Body of pancreas (tissue), 4 donors: ENCODE measurements around the gene NF2. TPM values are rescaled to one million over a fixed set of nuclear protein-coding genes. Genes with fewer than 3 reads are reported as not detected.

Source experiments
- ATAC-seq: fragments of 150-250 bp; one replicate; pipeline ENCODE4 v1.9.1; 2016
- DNase-seq, 4 donors: peaks; one replicate each; pipeline ENCODE4 v3.0.0-alpha.2; 2019
- H3K27ac ChIP-seq, 4 donors: fragments of 200-600 bp; sonication (generic); 1 replicate in 3 of 4; 2 replicates in 1 of 4; pipeline versions ENCODE4 v1.5.1 to v1.6.1; 2016 to 2019; ENCODE audit warnings: mild to moderate bottlenecking in 1 of 4, mixed read lengths in 1 of 4, moderate library complexity in 1 of 4
- H3K27me3 ChIP-seq, 2 donors: fragments of 200-600 bp; sonication (generic); one replicate each; pipeline ENCODE4 v1.6.0; 2016; ENCODE audit warnings: mild to moderate bottlenecking in 1 of 2
- H3K36me3 ChIP-seq, 2 donors: fragments of 200-600 bp; sonication (generic); replicated peaks in 1 of 2; 2 replicates each; pipeline ENCODE4 v1.5.1; 2016; ENCODE audit warnings: low read depth in 2 of 2; ENCODE audit not compliant: insufficient read depth in 1 of 2
- H3K4me1 ChIP-seq: fragments of 200-600 bp; sonication (generic); one replicate; pipeline ENCODE4 v1.6.0; 2016
- H3K4me3 ChIP-seq, 2 donors: fragments of 200-600 bp; sonication (generic); 1 replicate in 1 of 2; 2 replicates in 1 of 2; pipeline ENCODE4 v1.5.1; 2016 to 2019
- H3K9me3 ChIP-seq, 3 donors: fragments of 200-600 bp; sonication (generic); 1 replicate in 2 of 3; 2 replicates in 1 of 3; pipeline ENCODE4 v1.5.1; 2016
- POLR2A ChIP-seq, 3 donors: fragments of 450-650 bp; IDR thresholded peaks; one replicate each; pipeline ENCODE4 v1.6.1; 2016; ENCODE audit warnings: antibody characterized with exemption in 3 of 3, mild to moderate bottlenecking in 2 of 3
- WGBS, 2 donors: methylation state at CpG; one replicate each; pipeline ENCODE4 v1.1.5; 2017; 5-methylcytosine and 5-hydroxymethylcytosine counted together
- intact Hi-C: fragments of 100-400 bp; cut with DNase I; formaldehyde crosslinking; loops from one replicate; pipeline ENCODE4 v1.15.1; 2023
- total RNA-seq, 2 donors: library from RNA; depleted of rRNA; stranded (reverse); fragments of >200 nt; gene quantifications; one replicate each; pipeline ENCODE4 v1.1.0, GENCODE V29; 2016
- TF ChIP-seq, protein P1 (sequence below), 7 experiments: fragments of 450-650 bp in 4 of 7; fragments of 200-600 bp in 3 of 7; sonication (generic) in 3 of 7; IDR thresholded peaks; one replicate each; pipeline ENCODE4 v1.5.1; 2016 to 2019; ENCODE audit warnings: antibody characterized with exemption in 7 of 7

Gene NF2
- total RNA-seq, 2 donors from 2014 or later, result 21.4 to 26.5 TPM

DNA sequence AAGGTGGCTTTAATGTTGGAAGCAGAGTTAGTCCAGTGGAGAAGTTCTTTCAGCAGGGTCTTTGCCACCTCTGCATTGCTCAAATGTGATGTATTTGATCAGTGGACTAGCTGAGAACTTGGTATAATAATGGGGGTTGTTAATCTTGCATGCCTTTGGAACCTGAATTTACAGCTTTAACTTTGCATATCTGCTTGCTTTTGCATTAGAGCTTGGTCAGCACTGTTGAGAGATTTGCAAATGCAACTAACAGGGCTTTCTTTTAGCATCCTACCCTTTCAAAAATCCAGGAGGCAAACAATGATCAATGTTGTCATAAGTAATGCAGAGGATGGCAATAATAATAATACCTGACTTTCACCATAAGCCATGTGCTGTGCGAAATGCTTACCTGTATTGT is 48.2 kb downstream of the NF2 start:
- no peak overlapping the region for H3K27ac ChIP-seq
- TF ChIP-seq, protein P1, sequence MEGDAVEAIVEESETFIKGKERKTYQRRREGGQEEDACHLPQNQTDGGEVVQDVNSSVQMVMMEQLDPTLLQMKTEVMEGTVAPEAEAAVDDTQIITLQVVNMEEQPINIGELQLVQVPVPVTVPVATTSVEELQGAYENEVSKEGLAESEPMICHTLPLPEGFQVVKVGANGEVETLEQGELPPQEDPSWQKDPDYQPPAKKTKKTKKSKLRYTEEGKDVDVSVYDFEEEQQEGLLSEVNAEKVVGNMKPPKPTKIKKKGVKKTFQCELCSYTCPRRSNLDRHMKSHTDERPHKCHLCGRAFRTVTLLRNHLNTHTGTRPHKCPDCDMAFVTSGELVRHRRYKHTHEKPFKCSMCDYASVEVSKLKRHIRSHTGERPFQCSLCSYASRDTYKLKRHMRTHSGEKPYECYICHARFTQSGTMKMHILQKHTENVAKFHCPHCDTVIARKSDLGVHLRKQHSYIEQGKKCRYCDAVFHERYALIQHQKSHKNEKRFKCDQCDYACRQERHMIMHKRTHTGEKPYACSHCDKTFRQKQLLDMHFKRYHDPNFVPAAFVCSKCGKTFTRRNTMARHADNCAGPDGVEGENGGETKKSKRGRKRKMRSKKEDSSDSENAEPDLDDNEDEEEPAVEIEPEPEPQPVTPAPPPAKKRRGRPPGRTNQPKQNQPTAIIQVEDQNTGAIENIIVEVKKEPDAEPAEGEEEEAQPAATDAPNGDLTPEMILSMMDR (IDR thresholded peaks at IDR 0.05), result no peak
- no peak for TF ChIP-seq POLR2A (IDR thresholded peaks at IDR 0.05)
- H3K4me3 ChIP-seq, result no peak overlapping the region
- DNase-seq (no peak), ATAC-seq (no peak)
- H3K9me3 ChIP-seq, result no peaks in the 10 kb centered on the region
- intact Hi-C loops, result no loop called here
- H3K27me3 ChIP-seq, result no peaks in the 10 kb centered on the region
- 94 to 100% methylated on average over 1 of the region's 1 CpG for WGBS, 2 donors
- no peaks in the 10 kb centered on the region for H3K4me1 ChIP-seq
- H3K36me3 ChIP-seq, result no peaks in the 10 kb centered on the region

- Histone ChIP-seq H3K27me3 (no peaks in the 10 kb centered on the region), H3K4me1 (no peaks in the 10 kb centered on the region), H3K4me3 (no peak overlapping the region), H3K36me3 (peaks cover 0 to 4% of the 10 kb centered on the region in 2 donors), H3K27ac (no peak overlapping the region), H3K9me3 (no peaks in the 10 kb centered on the region)
- intact Hi-C loops, result no loop called here
- no peak for DNase-seq
- ATAC-seq, result no peak
- 90 to 92% methylated on average over 4 of the region's 4 CpGs for WGBS, 2 donors
- TF ChIP-seq, protein P1 (IDR thresholded peaks at IDR 0.05), result no peak
- TF ChIP-seq POLR2A (IDR thresholded peaks at IDR 0.05), result no peak
Observed at GRCh38 chr22:29654420-29654819, 51.0 kb downstream of the NF2 start.

DNA sequence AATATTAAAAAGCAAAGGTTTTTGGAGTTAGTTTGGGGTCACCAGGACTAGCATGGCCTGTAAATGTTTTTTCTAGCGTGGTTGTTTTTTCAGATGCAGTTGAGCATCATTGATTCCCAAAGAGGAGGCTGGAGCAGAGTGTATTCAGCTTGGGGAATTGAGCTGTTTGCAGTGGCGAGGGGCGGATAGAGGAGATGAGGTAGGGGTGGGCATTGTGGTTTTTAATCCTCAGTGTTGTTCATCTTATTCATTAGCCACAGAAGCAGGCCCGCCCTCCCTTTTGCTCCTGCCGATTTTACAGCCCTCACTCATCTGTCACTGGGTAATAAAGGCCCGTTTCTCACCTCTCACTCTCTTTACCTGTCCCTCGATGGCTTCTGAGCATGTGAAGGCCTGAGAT is 51.4 kb downstream of the NF2 start:
- intact Hi-C loops, result no loop called here
- Histone ChIP-seq H3K27ac (no peak overlapping the region), H3K9me3 (no peaks in the 10 kb centered on the region), H3K4me1 (no peaks in the 10 kb centered on the region), H3K36me3 (peaks cover 0 to 4% of the 10 kb centered on the region in 2 donors), H3K4me3 (no peak overlapping the region), H3K27me3 (no peaks in the 10 kb centered on the region)
- DNase-seq, result no peak
- no peak for TF ChIP-seq POLR2A (IDR thresholded peaks at IDR 0.05)
- TF ChIP-seq, protein P1 (IDR thresholded peaks at IDR 0.05), result no peak
- ATAC-seq, result no peak
- 79 to 81% methylated on average over 7 of the region's 7 CpGs for WGBS, 2 donors

DNA sequence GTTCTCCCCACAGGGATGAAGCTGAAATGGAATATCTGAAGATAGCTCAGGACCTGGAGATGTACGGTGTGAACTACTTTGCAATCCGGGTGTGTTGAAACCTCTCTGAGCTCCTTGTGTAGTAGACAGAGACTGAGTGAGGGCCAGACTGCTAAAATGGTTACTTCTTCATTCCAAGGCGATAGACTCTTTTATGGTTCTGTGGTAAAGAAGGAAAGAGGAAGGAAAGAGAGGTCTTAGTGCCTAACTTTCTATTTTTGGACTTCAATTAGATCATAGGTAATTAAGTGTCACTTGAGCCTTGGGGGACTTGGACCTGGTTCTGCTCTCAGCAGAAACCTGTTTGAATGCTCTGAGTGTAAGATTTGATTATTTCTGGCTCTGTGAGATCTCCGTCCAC is 54.7 kb downstream of the NF2 start:
- Histone ChIP-seq H3K4me1 (no peaks in the 10 kb centered on the region), H3K27me3 (no peaks in the 10 kb centered on the region), H3K4me3 (no peak overlapping the region), H3K36me3 (peaks cover 0 to 16% of the 10 kb centered on the region in 2 donors), H3K27ac (no peak overlapping the region), H3K9me3 (no peaks in the 10 kb centered on the region)
- ATAC-seq (no peak), DNase-seq (peak in 1 of 4 donors; percentile 15)
- TF ChIP-seq, protein P1 (IDR thresholded peaks at IDR 0.05), result no peak
- TF ChIP-seq POLR2A (IDR thresholded peaks at IDR 0.05), result no peak
- intact Hi-C loops, result no loop called here
- 74 to 80% methylated on average over 4 of the region's 4 CpGs for WGBS, 2 donors

- Histone ChIP-seq H3K4me1 (no peaks in the 10 kb centered on the region), H3K27me3 (no peaks in the 10 kb centered on the region), H3K36me3 (peaks cover 0 to 23% of the 10 kb centered on the region in 2 donors), H3K27ac (no peak overlapping the region), H3K4me3 (no peak overlapping the region), H3K9me3 (no peaks in the 10 kb centered on the region)
- DNase-seq (no peak), ATAC-seq (no peak)
- TF ChIP-seq, protein P1 (IDR thresholded peaks at IDR 0.05), result no peak
- no peak for TF ChIP-seq POLR2A (IDR thresholded peaks at IDR 0.05)
- WGBS, 2 donors, result 86 to 93% methylated on average over 11 of the region's 11 CpGs
- intact Hi-C loops, result no loop called here
Observed at GRCh38 chr22:29660021-29660420, 56.6 kb downstream of the NF2 start.
